ENCODE data around the gene PBX1. TPM values are rescaled to one million over a fixed set of nuclear protein-coding genes. Genes with fewer than 3 reads are reported as not detected.

PBX1 gene
- total and polyA plus RNA-seq, 3 experiments from 2014 or later: 0.05 to 0.16 (median 0.13) TPM

DNA sequence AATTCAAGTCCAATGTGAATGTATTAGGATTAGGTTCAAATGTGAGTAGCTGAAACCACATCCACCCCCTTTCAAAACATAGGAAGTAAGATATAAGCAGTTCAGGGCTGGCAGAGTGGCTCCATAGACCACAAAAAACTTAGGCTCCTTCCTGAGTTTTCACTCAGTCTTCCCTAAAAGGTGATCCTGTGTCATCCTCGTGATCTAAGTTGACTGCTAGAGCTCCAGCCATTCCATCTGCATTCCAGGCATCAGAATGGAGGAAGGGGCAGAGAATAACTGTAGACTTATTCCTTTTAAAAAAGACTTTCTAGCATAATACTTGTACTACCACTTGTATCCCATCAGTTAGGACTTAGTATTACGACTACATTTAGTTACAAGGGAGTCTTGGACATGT lies 204.1 kb downstream of the PBX1 start:
- CTCF ChIA-PET: no interaction called here
- no peaks in the 10 kb centered on the region for H3K27me3 Mint-ChIP-seq

DNA sequence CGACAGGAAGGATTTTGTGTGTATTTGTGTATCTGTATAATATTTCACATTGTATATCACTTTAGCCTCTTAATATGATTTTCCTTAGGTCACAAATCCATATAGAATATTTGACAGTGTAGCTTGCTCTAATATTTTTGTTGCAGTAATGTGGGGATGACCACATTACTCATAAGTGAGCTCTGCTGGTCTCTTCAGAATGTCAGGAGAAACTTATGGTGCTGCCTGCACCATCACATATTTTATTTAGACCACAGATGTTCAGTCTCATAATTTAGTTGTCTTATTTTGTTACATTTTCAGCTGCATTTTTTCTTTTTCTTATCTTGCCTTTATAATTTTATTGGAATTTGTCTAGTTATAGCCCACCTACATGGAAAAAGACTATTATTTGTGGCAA lies 205.3 kb downstream of the PBX1 start:
- no peak for DNase-seq
- Mint-ChIP-seq H3K4me3 (no peak overlapping the region), H3K9me3 (peaks cover 0 to 5% (median 0%) of the 10 kb centered on the region in 5 donors), H3K36me3 (no peaks in the 10 kb centered on the region), H3K27me3 (no peaks in the 10 kb centered on the region), H3K27ac (no peak overlapping the region), H3K4me1 (no peaks in the 10 kb centered on the region)
- ChIA-PET CTCF (interaction anchor here (1.0 kb wide), 1 partner anchor 19 kb away, joined by 3 read pairs; no protein-coding TSS in a partner anchor), POLR2A (no interaction called here)
- Histone ChIP-seq H3K36me3 (ENCODE audit: insufficient read depth, low read length) (no peaks in the 10 kb centered on the region), H3K27me3 (ENCODE audit: insufficient read depth, low read length, poor library complexity, severe bottlenecking) (no peaks in the 10 kb centered on the region), H3K4me1 (ENCODE audit: insufficient read depth, low read length) (no peaks in the 10 kb centered on the region), H3K4me3 (ENCODE audit: low read length) (no peak overlapping the region), H3K27ac (ENCODE audit: low read depth, low read length) (no peak overlapping the region), H3K9me3 (ENCODE audit: low read length) (no peaks in the 10 kb centered on the region)

More for the DNA sequence above, 204.1 kb downstream of the PBX1 start:
- DNase-seq: no peak
- H3K4me3 Mint-ChIP-seq: no peak overlapping the region
- Histone ChIP-seq H3K9me3 (ENCODE audit: low read length) (no peaks in the 10 kb centered on the region), H3K36me3 (ENCODE audit: insufficient read depth, low read length) (no peaks in the 10 kb centered on the region), H3K4me3 (ENCODE audit: low read length) (no peak overlapping the region), H3K27ac (ENCODE audit: low read depth, low read length) (no peak overlapping the region), H3K27me3 (ENCODE audit: insufficient read depth, low read length, poor library complexity, severe bottlenecking) (no peaks in the 10 kb centered on the region), H3K4me1 (ENCODE audit: insufficient read depth, low read length) (no peaks in the 10 kb centered on the region)
- H3K27ac Mint-ChIP-seq: no peak overlapping the region
- no peaks in the 10 kb centered on the region for H3K36me3 Mint-ChIP-seq
- peaks cover 0 to 5% (median 0%) of the 10 kb centered on the region in 5 donors for H3K9me3 Mint-ChIP-seq
- no peaks in the 10 kb centered on the region for H3K4me1 Mint-ChIP-seq
- POLR2A ChIA-PET: no interaction called here

DNA sequence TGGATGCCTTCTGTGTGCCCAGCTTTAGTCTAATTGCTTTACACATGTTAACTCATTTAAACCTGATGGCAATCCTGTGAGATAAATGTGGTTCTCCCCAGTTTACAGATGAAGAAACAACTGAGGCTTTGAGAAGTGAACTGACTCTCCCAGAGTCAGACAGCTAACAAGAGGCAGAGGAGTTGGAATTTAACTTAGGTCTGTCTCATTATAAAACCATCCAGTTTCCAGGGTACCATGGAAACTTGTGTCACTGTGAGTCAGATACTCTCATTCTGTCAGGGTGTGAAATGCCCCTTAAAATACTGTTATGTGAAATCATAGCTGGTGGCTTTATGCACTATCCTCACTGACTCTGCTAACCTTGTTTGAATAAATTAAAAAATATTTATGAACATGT lies 206.6 kb downstream of the PBX1 start:
- Histone ChIP-seq H3K27me3 (ENCODE audit: insufficient read depth, low read length, poor library complexity, severe bottlenecking) (no peaks in the 10 kb centered on the region), H3K27ac (ENCODE audit: low read depth, low read length) (no peak overlapping the region), H3K4me3 (ENCODE audit: low read length) (no peak overlapping the region), H3K9me3 (ENCODE audit: low read length) (no peaks in the 10 kb centered on the region), H3K36me3 (ENCODE audit: insufficient read depth, low read length) (no peaks in the 10 kb centered on the region), H3K4me1 (ENCODE audit: insufficient read depth, low read length) (no peaks in the 10 kb centered on the region)
- Mint-ChIP-seq H3K9me3 (peaks cover 0 to 5% (median 0%) of the 10 kb centered on the region in 5 donors), H3K36me3 (no peaks in the 10 kb centered on the region), H3K27me3 (no peaks in the 10 kb centered on the region), H3K27ac (no peak overlapping the region), H3K4me3 (no peak overlapping the region), H3K4me1 (no peaks in the 10 kb centered on the region)
- DNase-seq: no peak
- ChIA-PET CTCF (no interaction called here), POLR2A (no interaction called here)

DNA sequence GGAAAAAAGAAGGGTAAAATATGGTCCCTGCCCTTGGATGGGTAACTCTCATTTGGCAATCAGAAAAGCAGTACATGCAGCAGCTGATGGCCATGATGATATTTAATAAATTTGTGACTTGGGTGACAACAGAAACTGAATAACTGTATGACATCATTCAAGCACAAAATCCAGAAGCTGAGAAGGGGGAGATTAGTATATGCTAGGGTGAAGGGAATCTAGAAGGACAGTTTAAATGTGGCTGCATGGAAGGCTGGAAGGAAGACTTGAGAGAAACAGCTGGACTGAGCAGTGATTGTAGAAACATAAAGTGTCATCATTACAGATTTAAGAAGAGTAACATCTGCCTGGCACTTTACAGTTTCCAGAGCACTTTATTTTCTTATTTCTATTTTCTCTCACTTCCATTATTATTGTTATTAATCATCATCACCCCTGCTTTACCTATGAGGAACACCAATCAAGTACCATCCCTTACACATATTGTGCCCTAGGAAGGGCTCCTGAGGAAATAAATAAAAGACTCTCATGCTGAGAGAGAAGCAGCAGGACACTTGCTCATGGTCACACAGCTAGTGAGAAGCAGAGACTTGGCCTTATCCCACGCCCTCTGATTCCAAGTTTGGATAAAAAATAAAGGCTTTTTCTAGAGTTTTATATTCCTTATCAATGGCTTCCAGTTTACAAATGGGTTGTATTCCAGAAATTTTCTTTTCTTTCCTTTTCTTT lies 207.2 kb downstream of the PBX1 start:
- no peak overlapping the region for H3K4me3 Mint-ChIP-seq
- H3K27ac ChIP-seq (ENCODE audit: low read depth, low read length): no peak overlapping the region
- no peaks in the 10 kb centered on the region for H3K27me3 ChIP-seq (ENCODE audit: insufficient read depth, low read length, poor library complexity, severe bottlenecking)
- no peaks in the 10 kb centered on the region for H3K9me3 ChIP-seq (ENCODE audit: low read length)
- H3K4me3 ChIP-seq (ENCODE audit: low read length): no peak overlapping the region
- no peaks in the 10 kb centered on the region for H3K4me1 ChIP-seq (ENCODE audit: insufficient read depth, low read length)
- peaks cover 0 to 5% (median 0%) of the 10 kb centered on the region in 5 donors for H3K9me3 Mint-ChIP-seq
- no peak for DNase-seq
- peak overlapping the region in 1 of 8 donors; percentile 19 for H3K27ac Mint-ChIP-seq
- POLR2A ChIA-PET: no interaction called here
- H3K27me3 Mint-ChIP-seq: no peaks in the 10 kb centered on the region
- CTCF ChIA-PET: no interaction called here
- H3K36me3 ChIP-seq (ENCODE audit: insufficient read depth, low read length): no peaks in the 10 kb centered on the region
- H3K4me1 Mint-ChIP-seq: no peaks in the 10 kb centered on the region
- no peaks in the 10 kb centered on the region for H3K36me3 Mint-ChIP-seq

DNA sequence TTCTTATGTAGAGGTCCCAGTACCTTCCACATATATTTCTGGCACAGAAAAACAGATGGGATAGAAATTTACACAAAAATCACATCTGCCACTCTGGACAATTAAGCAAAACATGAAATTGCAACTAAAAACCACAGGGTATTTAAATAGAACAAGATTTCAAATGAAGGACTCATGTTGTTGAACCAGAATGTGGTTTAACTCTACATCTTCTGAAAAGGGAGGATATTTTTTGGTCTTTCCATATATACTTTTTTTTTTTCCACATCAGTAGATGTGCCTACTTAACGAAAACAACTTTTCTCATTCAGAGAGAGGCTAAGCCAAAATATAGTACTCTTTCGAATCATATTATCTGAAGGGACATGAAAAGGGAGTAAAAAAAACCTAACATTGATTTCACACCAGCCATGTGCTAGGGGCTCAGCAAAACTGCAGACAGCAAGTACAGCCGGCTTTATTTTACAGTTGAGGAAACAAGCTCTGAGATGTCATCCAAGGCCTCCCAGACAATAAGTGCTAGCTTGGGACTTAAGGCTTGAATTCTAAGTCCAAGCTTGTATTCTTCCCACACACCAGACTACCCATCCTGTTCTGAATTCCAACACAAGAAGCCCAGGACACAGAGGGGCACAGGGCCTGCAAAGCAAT lies 208.9 kb downstream of the PBX1 start:
- no peaks in the 10 kb centered on the region for H3K9me3 ChIP-seq (ENCODE audit: low read length)
- no peak overlapping the region for H3K27ac ChIP-seq (ENCODE audit: low read depth, low read length)
- peaks cover 0 to 2% (median 0%) of the 10 kb centered on the region in 5 donors for H3K9me3 Mint-ChIP-seq
- H3K27me3 ChIP-seq (ENCODE audit: insufficient read depth, low read length, poor library complexity, severe bottlenecking): no peaks in the 10 kb centered on the region
- H3K4me3 Mint-ChIP-seq: no peak overlapping the region
- POLR2A ChIA-PET: no interaction called here
- H3K36me3 ChIP-seq (ENCODE audit: insufficient read depth, low read length): no peaks in the 10 kb centered on the region
- no peak overlapping the region for H3K4me3 ChIP-seq (ENCODE audit: low read length)
- DNase-seq: no peak
- no peaks in the 10 kb centered on the region for H3K27me3 Mint-ChIP-seq
- H3K36me3 Mint-ChIP-seq: no peaks in the 10 kb centered on the region
- no peaks in the 10 kb centered on the region for H3K4me1 Mint-ChIP-seq
- H3K27ac Mint-ChIP-seq: no peak overlapping the region
- no peaks in the 10 kb centered on the region for H3K4me1 ChIP-seq (ENCODE audit: insufficient read depth, low read length)
- CTCF ChIA-PET: no interaction called here

DNA sequence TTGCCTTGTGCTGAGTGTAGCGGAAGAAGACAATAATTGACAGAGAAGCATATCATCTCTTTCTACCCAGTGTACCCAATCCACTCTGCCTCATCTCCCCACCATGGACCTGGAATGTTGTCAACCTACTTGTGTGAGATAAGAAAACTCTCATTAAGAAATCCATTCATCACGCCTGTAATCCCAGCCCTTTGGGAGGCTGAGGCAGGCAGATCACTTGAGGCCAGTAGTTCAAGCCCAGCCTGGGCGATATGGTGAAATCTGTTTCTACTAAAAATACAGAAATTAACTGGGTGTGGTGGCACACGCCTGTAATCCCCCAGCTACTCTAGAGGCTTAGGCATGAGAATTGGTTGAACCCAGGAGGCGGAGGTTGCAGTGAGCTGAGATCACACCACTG lies 209.6 kb downstream of the PBX1 start:
- no peak overlapping the region for H3K4me3 ChIP-seq (ENCODE audit: low read length)
- H3K27me3 Mint-ChIP-seq: no peaks in the 10 kb centered on the region
- no peaks in the 10 kb centered on the region for H3K27me3 ChIP-seq (ENCODE audit: insufficient read depth, low read length, poor library complexity, severe bottlenecking)
- H3K36me3 Mint-ChIP-seq: no peaks in the 10 kb centered on the region
- H3K36me3 ChIP-seq (ENCODE audit: insufficient read depth, low read length): no peaks in the 10 kb centered on the region
- ChIA-PET POLR2A (no interaction called here), CTCF (no interaction called here)
- H3K27ac Mint-ChIP-seq: no peak overlapping the region
- H3K4me1 Mint-ChIP-seq: no peaks in the 10 kb centered on the region
- H3K9me3 Mint-ChIP-seq: peaks cover 0 to 2% (median 0%) of the 10 kb centered on the region in 5 donors
- no peak for DNase-seq
- no peaks in the 10 kb centered on the region for H3K4me1 ChIP-seq (ENCODE audit: insufficient read depth, low read length)
- H3K9me3 ChIP-seq (ENCODE audit: low read length): no peaks in the 10 kb centered on the region
- H3K27ac ChIP-seq (ENCODE audit: low read depth, low read length): no peak overlapping the region
- H3K4me3 Mint-ChIP-seq: no peak overlapping the region

DNA sequence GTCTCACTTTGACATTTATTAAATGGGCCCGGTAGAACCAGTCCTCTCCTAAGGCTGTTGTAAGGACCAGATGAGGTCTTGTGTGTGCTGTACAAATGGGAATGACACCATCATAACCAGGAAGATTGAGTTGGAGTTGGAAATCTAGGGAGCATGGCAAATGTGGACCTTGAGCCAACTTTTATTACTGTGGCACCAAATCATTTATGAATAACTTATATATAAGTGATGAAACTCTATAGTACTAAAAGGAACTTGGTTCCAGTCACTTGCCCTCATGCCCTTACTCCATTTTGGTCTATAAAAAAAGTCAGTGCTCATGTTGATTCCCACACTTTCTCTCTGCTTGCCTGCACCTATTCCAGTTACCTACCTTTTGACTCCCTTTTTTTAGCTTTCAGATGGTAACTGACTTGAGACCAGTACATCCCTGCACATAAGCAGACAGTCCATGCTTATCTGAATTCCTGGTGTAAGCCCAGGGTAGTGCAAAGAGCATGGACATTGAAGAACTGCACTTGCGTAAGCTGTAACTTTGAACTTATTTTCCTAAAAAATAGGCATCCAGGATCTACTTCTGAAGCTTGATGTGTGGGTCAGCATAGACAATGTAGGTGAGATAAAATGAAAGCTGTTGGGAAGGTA lies 210.6 kb downstream of the PBX1 start:
- H3K27me3 Mint-ChIP-seq: no peaks in the 10 kb centered on the region
- no peaks in the 10 kb centered on the region for H3K36me3 Mint-ChIP-seq
- Histone ChIP-seq H3K4me3 (ENCODE audit: low read length) (no peak overlapping the region), H3K4me1 (ENCODE audit: insufficient read depth, low read length) (no peaks in the 10 kb centered on the region), H3K36me3 (ENCODE audit: insufficient read depth, low read length) (no peaks in the 10 kb centered on the region), H3K9me3 (ENCODE audit: low read length) (no peaks in the 10 kb centered on the region), H3K27ac (ENCODE audit: low read depth, low read length) (no peak overlapping the region), H3K27me3 (ENCODE audit: insufficient read depth, low read length, poor library complexity, severe bottlenecking) (no peaks in the 10 kb centered on the region)
- ChIA-PET CTCF (no interaction called here), POLR2A (no interaction called here)
- H3K4me3 Mint-ChIP-seq: no peak overlapping the region
- H3K27ac Mint-ChIP-seq: no peak overlapping the region
- peaks cover 0 to 2% (median 0%) of the 10 kb centered on the region in 5 donors for H3K9me3 Mint-ChIP-seq
- H3K4me1 Mint-ChIP-seq: no peaks in the 10 kb centered on the region
- no peak for DNase-seq

DNA sequence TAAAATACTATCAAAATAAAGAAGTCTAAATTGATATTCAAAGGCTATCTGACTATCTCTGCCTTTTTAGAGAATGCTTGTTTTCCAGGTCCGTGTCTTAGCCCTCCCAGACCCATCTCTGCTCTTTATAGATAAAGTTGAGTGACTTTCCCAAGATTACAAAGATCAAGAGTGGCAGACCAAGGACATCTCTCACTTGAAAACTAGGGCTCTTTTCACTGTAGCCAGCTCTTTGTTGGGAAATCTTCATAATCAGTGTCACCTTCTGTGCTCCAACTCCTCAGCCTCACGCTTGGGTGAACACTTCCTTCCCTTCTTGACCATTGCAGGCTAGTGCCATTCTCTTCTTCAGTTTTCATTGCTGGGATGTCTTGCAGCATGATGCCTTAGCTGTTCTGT lies 211.1 kb downstream of the PBX1 start:
- no peaks in the 10 kb centered on the region for H3K27me3 ChIP-seq (ENCODE audit: insufficient read depth, low read length, poor library complexity, severe bottlenecking)
- H3K9me3 ChIP-seq (ENCODE audit: low read length): no peaks in the 10 kb centered on the region
- peaks cover 0 to 2% (median 0%) of the 10 kb centered on the region in 5 donors for H3K9me3 Mint-ChIP-seq
- no peak overlapping the region for H3K27ac ChIP-seq (ENCODE audit: low read depth, low read length)
- H3K4me1 ChIP-seq (ENCODE audit: insufficient read depth, low read length): no peaks in the 10 kb centered on the region
- no peak for DNase-seq
- H3K4me3 ChIP-seq (ENCODE audit: low read length): no peak overlapping the region
- no peaks in the 10 kb centered on the region for H3K4me1 Mint-ChIP-seq
- no peaks in the 10 kb centered on the region for H3K36me3 Mint-ChIP-seq
- H3K36me3 ChIP-seq (ENCODE audit: insufficient read depth, low read length): no peaks in the 10 kb centered on the region
- CTCF ChIA-PET: no interaction called here
- H3K4me3 Mint-ChIP-seq: no peak overlapping the region
- POLR2A ChIA-PET: no interaction called here
- no peaks in the 10 kb centered on the region for H3K27me3 Mint-ChIP-seq
- no peak overlapping the region for H3K27ac Mint-ChIP-seq

Measured in CD8-positive, alpha-beta memory T cell (primary cell).